HG02642 (cell line): ENCODE measurements around the gene TLCD3B.
"Not testable (repeated sequence)": the region's sequence is repeated elsewhere in the genome, so short reads cannot be mapped to it uniquely, and the experiment has no call there.

ENCODE experiments used
- ATAC-seq: cut with Tn5 transposase; IDR thresholded peaks from one replicate; pipeline ENCODE4 v1.9.1; 2021; ENCODE audit warnings: mild to moderate bottlenecking; ENCODE audit not compliant: unreplicated experiment, poor library complexity

TLCD3B gene

GRCh38 chr16:30063278-30063892 is 32.3 kb upstream of the TLCD3B start:
- ATAC-seq: no peak

GRCh38 chr16:30060836-30061554 is 29.9 kb upstream of the TLCD3B start:
- no peak for ATAC-seq

- ATAC-seq: no peak
Observed at GRCh38 chr16:30060346-30060745, 29.3 kb upstream of the TLCD3B start.

GRCh38 chr16:30054959-30055553 is 24.0 kb upstream of the TLCD3B start:
- no peak for ATAC-seq

GRCh38 chr16:30054451-30054850 is 23.4 kb upstream of the TLCD3B start:
- no peak for ATAC-seq

- peak; percentile 15 for ATAC-seq
Observed at GRCh38 chr16:30053376-30054015, 22.4 kb upstream of the TLCD3B start.

GRCh38 chr16:30052671-30053372 is 21.8 kb upstream of the TLCD3B start:
- ATAC-seq: peak; percentile 83

GRCh38 chr16:30051518-30051917 is 20.4 kb upstream of the TLCD3B start:
- no peak for ATAC-seq

- no peak for ATAC-seq
Observed at GRCh38 chr16:30049871-30050270, 18.8 kb upstream of the TLCD3B start.

- ATAC-seq: no peak
Observed at GRCh38 chr16:30046588-30046987, 15.5 kb upstream of the TLCD3B start.

GRCh38 chr16:30046178-30046577 is 15.1 kb upstream of the TLCD3B start:
- ATAC-seq: no peak

GRCh38 chr16:30041841-30042240 is 10.8 kb upstream of the TLCD3B start:
- no peak for ATAC-seq

GRCh38 chr16:30040690-30041089 is 9.6 kb upstream of the TLCD3B start:
- not testable (repeated sequence) for ATAC-seq

- no peak for ATAC-seq
Observed at GRCh38 chr16:30040221-30040620, 9.2 kb upstream of the TLCD3B start.

- no peak for ATAC-seq
Observed at GRCh38 chr16:30033270-30033669, 2.2 kb upstream of the TLCD3B start.

- ATAC-seq: no peak
Observed at GRCh38 chr16:30032083-30032819, 1.2 kb upstream of the TLCD3B start.

GRCh38 chr16:30031477-30031918 is 427 bp upstream of the TLCD3B start:
- ATAC-seq: no peak

GRCh38 chr16:30030011-30030685 is 923 bp downstream of the TLCD3B start:
- no peak for ATAC-seq

- ATAC-seq: no peak
Observed at GRCh38 chr16:30028438-30029076, 2.5 kb downstream of the TLCD3B start.
